SK-N-SH (cell line): ENCODE results near the gene GAB2. TPM values are rescaled to one million over a fixed set of nuclear protein-coding genes. Genes with fewer than 3 reads are reported as not detected.

Source experiments
- CTCF ChIA-PET: fragments of 300-600, 350-600 bp; formaldehyde crosslinking; extraction: SDS; loops from one replicate; lab custom pipeline; 2021; lab: Yijun Ruan, JAX
- POLR2A ChIA-PET: fragments of 350-600 bp; sonication (Branson Sonifier 250); formaldehyde crosslinking; extraction: SDS; loops from one replicate; lab custom pipeline; 2020; ENCODE audit warnings: antibody characterized with exemption, inconsistent platforms; lab: Yijun Ruan, JAX
- DNase-seq: peaks from one replicate; pipeline ENCODE4 v3.0.0; 2012
- H2AFZ ChIP-seq: fragments of 200-600 bp; sonication (generic); 2 replicates; pipeline ENCODE4 v1.8.1; 2016; ENCODE audit warnings: antibody characterized with exemption, mild to moderate bottlenecking, low read depth
- H3F3A ChIP-seq: fragments of 200-600 bp; sonication (generic); replicated peaks from 2 replicates; pipeline ENCODE3; 2016; ENCODE audit warnings: antibody characterized with exemption, mild to moderate bottlenecking; ENCODE audit not compliant: insufficient read depth
- H3K27ac ChIP-seq, 2 experiments: fragments of 200-500 bp in 1 of 2; fragments of 200-600 bp in 1 of 2; sonication (Bioruptor generic) in 1 of 2; sonication (generic), shearing (Covaris generic) in 1 of 2; 2 replicates each; pipeline versions ENCODE4 v1.5.1 to v1.6.1; 2014 to 2016; ENCODE audit warnings: low read depth in 2 of 2, inconsistent platforms in 1 of 2, low read length in 1 of 2, mild to moderate bottlenecking in 1 of 2, mixed read lengths in 1 of 2
- H3K27me3 ChIP-seq: fragments of 200-600 bp; sonication (generic), shearing (Covaris generic); 2 replicates; pipeline ENCODE4 v1.6.1; 2016; ENCODE audit warnings: mixed run types; ENCODE audit not compliant: insufficient read depth
- H3K36me3 ChIP-seq, 2 experiments: fragments of 200-500 bp in 1 of 2; fragments of 200-600 bp in 1 of 2; sonication (Bioruptor generic) in 1 of 2; sonication (generic) in 1 of 2; replicated peaks in 1 of 2; 2 replicates each; pipeline versions ENCODE3 to v1.5.1; 2014 to 2016; ENCODE audit warnings: low read length in 1 of 2, mild to moderate bottlenecking in 1 of 2; ENCODE audit not compliant: insufficient read depth in 2 of 2, control insufficient read depth in 1 of 2
- H3K4me1 ChIP-seq, 2 experiments: fragments of 200-500 bp in 1 of 2; fragments of 200-600 bp in 1 of 2; sonication (Bioruptor generic) in 1 of 2; sonication (generic), shearing (Covaris generic) in 1 of 2; 2 replicates each; pipeline versions ENCODE4 v1.5.1 to v1.6.1; 2014 to 2016; ENCODE audit warnings: low read depth in 1 of 2, low read length in 1 of 2, mixed run types in 1 of 2; ENCODE audit not compliant: insufficient read depth in 2 of 2, control insufficient read depth in 1 of 2
- H3K4me2 ChIP-seq: fragments of 200-600 bp; sonication (generic), shearing (Covaris generic); 2 replicates; pipeline ENCODE4 v1.6.1; 2017; ENCODE audit warnings: mixed run types
- H3K4me3 ChIP-seq, 2 experiments: fragments of 200-500 bp in 1 of 2; fragments of 200-600 bp in 1 of 2; sonication (Bioruptor generic) in 1 of 2; sonication (generic), shearing (Covaris generic) in 1 of 2; 2 replicates each; pipeline versions ENCODE4 v1.5.1 to v1.8.1; 2014 to 2016; ENCODE audit warnings: low read depth in 2 of 2, inconsistent platforms in 1 of 2, low read length in 1 of 2, mild to moderate bottlenecking in 1 of 2, mixed read lengths in 1 of 2, moderate library complexity in 1 of 2
- H3K79me2 ChIP-seq: fragments of 200-600 bp; sonication (generic); 2 replicates; pipeline ENCODE4 v1.8.1; 2017; ENCODE audit warnings: mild to moderate bottlenecking; ENCODE audit not compliant: insufficient read depth
- H3K9ac ChIP-seq: fragments of 200-600 bp; sonication (generic); 2 replicates; pipeline ENCODE4 v1.6.1; 2017; ENCODE audit warnings: mixed run types
- H3K9me2 ChIP-seq: fragments of 200-600 bp; sonication (generic); 2 replicates; pipeline ENCODE4 v1.6.1; 2017; ENCODE audit warnings: mixed run types
- H3K9me3 ChIP-seq: fragments of 200-600 bp; sonication (generic); 2 replicates; pipeline ENCODE4 v1.6.1; 2017; ENCODE audit warnings: mixed run types, mild to moderate bottlenecking, moderate library complexity
- H4K20me1 ChIP-seq: fragments of 200-600 bp; sonication (generic); 2 replicates; pipeline ENCODE4 v1.6.1; 2017; ENCODE audit warnings: mild to moderate bottlenecking, mixed run types; ENCODE audit not compliant: insufficient read depth
- GATA2 ChIP-seq: sonication (generic); formaldehyde crosslinking; IDR thresholded peaks from 2 replicates; pipeline ENCODE4 v1.5.0; 2020; ENCODE audit warnings: mild to moderate bottlenecking, missing genetic modification reagents
- JUND ChIP-seq: IDR thresholded peaks from 2 replicates; pipeline ENCODE4 v1.4.0; 2012
- MEF2A ChIP-seq: IDR thresholded peaks from 2 replicates; pipeline ENCODE4 v1.4.0; 2012; ENCODE audit warnings: low read depth, borderline replicate concordance
- MXI1 ChIP-seq: IDR thresholded peaks from 2 replicates; pipeline ENCODE4 v1.6.1; 2012; ENCODE audit warnings: mild to moderate bottlenecking, low read depth, low read length, improper control_type of control experiment
- POLR2AphosphoS5 ChIP-seq: IDR thresholded peaks from 2 replicates; pipeline ENCODE4 v1.6.1; 2012; ENCODE audit warnings: low read depth, low read length
- RAD21 ChIP-seq: IDR thresholded peaks from 2 replicates; pipeline ENCODE4 v1.6.1; 2012; ENCODE audit warnings: mild to moderate bottlenecking, low read length
- SMC3 ChIP-seq: IDR thresholded peaks from 2 replicates; pipeline ENCODE4 v1.6.1; 2012; ENCODE audit warnings: low read depth, low read length, improper control_type of control experiment
- WGBS: methylation state at CpG from one replicate; pipeline ENCODE4 v1.1.6; 2017; ENCODE audit warnings: low lambda C conversion rate; 5-methylcytosine and 5-hydroxymethylcytosine counted together
- polyA plus RNA-seq, 3 experiments: library from polyadenylated mRNA; depleted of rRNA; stranded (reverse); fragments of >200 nt; gene quantifications; 2 replicates each; pipeline ENCODE4 v1.2.3, GENCODE V29; 2012
- TF ChIP-seq, protein P1 (sequence below): fragments of 200-600 bp; sonication (generic); IDR thresholded peaks from 2 replicates; pipeline ENCODE4 v1.6.1; 2017; ENCODE audit warnings: antibody characterized with exemption, mild to moderate bottlenecking, moderate library complexity
- TF ChIP-seq, protein P2 (sequence below): IDR thresholded peaks from 2 replicates; pipeline ENCODE4; 2012
- TF ChIP-seq, protein P3 (sequence below): IDR thresholded peaks from 2 replicates; pipeline ENCODE4 v1.4.0; 2012; ENCODE audit warnings: low read depth, borderline replicate concordance
- TF ChIP-seq, protein P4 (sequence below): IDR thresholded peaks from 2 replicates; pipeline ENCODE4 v1.4.0; 2012; ENCODE audit warnings: low read depth, borderline replicate concordance

The GAB2 gene
- polyA plus RNA-seq, 1 of the 3 experiments (the other 2 are of a cell fraction), result 5.6 TPM

DNA sequence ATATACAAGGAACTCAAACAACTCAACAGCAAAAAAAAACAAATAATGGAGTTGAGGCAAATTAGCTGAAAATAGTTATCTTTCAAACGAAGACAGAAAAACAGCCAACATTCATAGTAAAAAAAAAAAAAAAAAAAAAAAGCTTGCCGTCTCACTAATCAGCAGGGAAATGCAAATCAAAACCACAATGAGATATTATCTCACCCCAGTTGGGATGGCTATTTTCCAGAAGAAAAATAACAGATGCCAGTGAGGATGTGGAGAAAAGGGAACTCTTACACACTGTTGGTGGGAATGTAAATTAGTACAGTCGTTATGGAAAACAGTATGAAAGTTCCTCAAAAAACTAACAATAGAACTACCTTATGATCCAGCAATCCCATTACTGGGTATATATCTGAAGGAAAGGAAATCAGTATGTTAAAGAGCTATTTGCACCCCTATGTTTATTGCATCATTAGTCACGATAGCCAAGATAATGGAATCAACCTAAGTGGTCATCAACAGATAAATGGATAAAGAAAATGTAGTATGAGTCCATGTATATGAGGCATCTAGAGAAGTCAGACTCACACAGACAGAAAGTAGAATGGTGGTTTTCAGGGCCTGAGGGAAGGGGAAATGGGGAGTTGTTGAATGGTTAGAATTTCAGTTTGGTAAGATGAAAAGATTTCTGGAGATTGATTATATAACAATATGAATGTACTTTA is 172.9 kb downstream of the GAB2 start (continued):
- TF ChIP-seq, protein P1, sequence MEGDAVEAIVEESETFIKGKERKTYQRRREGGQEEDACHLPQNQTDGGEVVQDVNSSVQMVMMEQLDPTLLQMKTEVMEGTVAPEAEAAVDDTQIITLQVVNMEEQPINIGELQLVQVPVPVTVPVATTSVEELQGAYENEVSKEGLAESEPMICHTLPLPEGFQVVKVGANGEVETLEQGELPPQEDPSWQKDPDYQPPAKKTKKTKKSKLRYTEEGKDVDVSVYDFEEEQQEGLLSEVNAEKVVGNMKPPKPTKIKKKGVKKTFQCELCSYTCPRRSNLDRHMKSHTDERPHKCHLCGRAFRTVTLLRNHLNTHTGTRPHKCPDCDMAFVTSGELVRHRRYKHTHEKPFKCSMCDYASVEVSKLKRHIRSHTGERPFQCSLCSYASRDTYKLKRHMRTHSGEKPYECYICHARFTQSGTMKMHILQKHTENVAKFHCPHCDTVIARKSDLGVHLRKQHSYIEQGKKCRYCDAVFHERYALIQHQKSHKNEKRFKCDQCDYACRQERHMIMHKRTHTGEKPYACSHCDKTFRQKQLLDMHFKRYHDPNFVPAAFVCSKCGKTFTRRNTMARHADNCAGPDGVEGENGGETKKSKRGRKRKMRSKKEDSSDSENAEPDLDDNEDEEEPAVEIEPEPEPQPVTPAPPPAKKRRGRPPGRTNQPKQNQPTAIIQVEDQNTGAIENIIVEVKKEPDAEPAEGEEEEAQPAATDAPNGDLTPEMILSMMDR, result no peak
- TF ChIP-seq, protein P2, sequence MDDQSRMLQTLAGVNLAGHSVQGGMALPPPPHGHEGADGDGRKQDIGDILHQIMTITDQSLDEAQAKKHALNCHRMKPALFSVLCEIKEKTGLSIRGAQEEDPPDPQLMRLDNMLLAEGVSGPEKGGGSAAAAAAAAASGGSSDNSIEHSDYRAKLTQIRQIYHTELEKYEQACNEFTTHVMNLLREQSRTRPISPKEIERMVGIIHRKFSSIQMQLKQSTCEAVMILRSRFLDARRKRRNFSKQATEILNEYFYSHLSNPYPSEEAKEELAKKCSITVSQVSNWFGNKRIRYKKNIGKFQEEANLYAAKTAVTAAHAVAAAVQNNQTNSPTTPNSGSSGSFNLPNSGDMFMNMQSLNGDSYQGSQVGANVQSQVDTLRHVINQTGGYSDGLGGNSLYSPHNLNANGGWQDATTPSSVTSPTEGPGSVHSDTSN, result peak; percentile 49; the same call in 1 of the 2 replicates
- TF ChIP-seq GATA2 (CRISPR knock-in tag) (peak; percentile 80), POLR2AphosphoS5 (peak; percentile 14; the same call in 1 of the 2 replicates), RAD21 (0 out of 2 replicates have a peak, but pooled peaks have one; percentile 6), SMC3 (no peak), MEF2A (no peak)
- TF ChIP-seq, protein P3, sequence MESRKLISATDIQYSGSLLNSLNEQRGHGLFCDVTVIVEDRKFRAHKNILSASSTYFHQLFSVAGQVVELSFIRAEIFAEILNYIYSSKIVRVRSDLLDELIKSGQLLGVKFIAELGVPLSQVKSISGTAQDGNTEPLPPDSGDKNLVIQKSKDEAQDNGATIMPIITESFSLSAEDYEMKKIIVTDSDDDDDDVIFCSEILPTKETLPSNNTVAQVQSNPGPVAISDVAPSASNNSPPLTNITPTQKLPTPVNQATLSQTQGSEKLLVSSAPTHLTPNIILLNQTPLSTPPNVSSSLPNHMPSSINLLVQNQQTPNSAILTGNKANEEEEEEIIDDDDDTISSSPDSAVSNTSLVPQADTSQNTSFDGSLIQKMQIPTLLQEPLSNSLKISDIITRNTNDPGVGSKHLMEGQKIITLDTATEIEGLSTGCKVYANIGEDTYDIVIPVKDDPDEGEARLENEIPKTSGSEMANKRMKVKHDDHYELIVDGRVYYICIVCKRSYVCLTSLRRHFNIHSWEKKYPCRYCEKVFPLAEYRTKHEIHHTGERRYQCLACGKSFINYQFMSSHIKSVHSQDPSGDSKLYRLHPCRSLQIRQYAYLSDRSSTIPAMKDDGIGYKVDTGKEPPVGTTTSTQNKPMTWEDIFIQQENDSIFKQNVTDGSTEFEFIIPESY, result no peak
- TF ChIP-seq, protein P4, sequence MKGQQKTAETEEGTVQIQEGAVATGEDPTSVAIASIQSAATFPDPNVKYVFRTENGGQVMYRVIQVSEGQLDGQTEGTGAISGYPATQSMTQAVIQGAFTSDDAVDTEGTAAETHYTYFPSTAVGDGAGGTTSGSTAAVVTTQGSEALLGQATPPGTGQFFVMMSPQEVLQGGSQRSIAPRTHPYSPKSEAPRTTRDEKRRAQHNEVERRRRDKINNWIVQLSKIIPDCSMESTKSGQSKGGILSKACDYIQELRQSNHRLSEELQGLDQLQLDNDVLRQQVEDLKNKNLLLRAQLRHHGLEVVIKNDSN, result no peak

DNA sequence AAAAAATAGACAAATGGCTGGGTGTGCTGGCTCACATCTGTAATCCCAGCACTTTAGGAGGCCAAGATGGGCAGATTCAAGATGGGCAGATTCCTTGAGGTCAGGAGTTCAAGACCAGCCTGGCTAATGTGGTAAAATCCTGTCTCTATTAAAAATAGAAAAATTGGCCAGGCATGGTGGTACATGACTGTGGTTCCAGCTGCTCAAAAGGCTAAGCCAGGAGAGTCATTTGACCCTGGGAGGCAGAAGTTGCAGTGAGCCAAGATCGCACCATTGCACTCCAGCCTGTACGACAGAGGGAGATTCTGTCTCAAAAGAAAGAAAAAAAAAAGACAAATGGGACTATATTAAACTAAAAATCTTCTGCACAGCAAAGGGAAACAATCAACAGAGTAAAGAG is 173.5 kb downstream of the GAB2 start:
- TF ChIP-seq JUND, result 0 out of 2 replicates have a peak, but pooled peaks have one; percentile 10
- no peak for TF ChIP-seq MXI1
- no peak overlapping the region; the same call in 1 of the 2 replicates for H3K4me2 ChIP-seq
- no peak overlapping the region for H2AFZ ChIP-seq
- H4K20me1 ChIP-seq, result no peaks in the 10 kb centered on the region
- H3F3A ChIP-seq, result peaks cover 14% of the 10 kb centered on the region
- 44% methylated on average over 2 of the region's 2 CpGs for WGBS
- no peaks in the 10 kb centered on the region for H3K9me2 ChIP-seq
- POLR2A ChIA-PET, result no interaction called here
- CTCF ChIA-PET, result interaction anchor here (1.3 to 1.9 kb wide), 3 partner anchors 21 to 321 kb away, joined by 3 to 4 read pairs (median 3); no protein-coding TSS in a partner anchor
- no peaks in the 10 kb centered on the region for H3K79me2 ChIP-seq
- no peak for DNase-seq
- H3K36me3 ChIP-seq, result peaks cover 4 to 16% of the 10 kb centered on the region in 2 experiments
- H3K27me3 ChIP-seq, result no peaks in the 10 kb centered on the region
- H3K27ac ChIP-seq, result peak overlapping the region; percentile 47 to 49; a peak in 3 of 4 replicates
- no peak overlapping the region for H3K9ac ChIP-seq
- no peak overlapping the region for H3K4me3 ChIP-seq
- H3K9me3 ChIP-seq, result no peaks in the 10 kb centered on the region
- no peaks in the 10 kb centered on the region; a peak in 2 of 4 replicates for H3K4me1 ChIP-seq
